ENCODE data around the gene MYO5B.

- TF ChIP-seq POLR2A (IDR thresholded peaks at IDR 0.05; ENCODE audit: low read depth, low read length) (no peak), NFE2L2 (IDR thresholded peaks at IDR 0.05; ENCODE audit: low read depth, low read length) (no peak), MXI1 (IDR thresholded peaks at IDR 0.05; ENCODE audit: borderline replicate concordance, low read depth, low read length) (no peak), FOS (IDR thresholded peaks at IDR 0.05; ENCODE audit: low read depth, low read length) (no peak), RAD21 (IDR thresholded peaks at IDR 0.05; ENCODE audit: low read length) (no peak), RFX5 (IDR thresholded peaks at IDR 0.05; ENCODE audit: low read depth, low read length) (no peak), MAZ (IDR thresholded peaks at IDR 0.05; ENCODE audit: borderline replicate concordance, low read depth, low read length) (no peak), RCOR1 (IDR thresholded peaks at IDR 0.05; ENCODE audit: insufficient replicate concordance, low read length) (no peak), MAFK (IDR thresholded peaks at IDR 0.05; ENCODE audit: low read depth, low read length) (no peak), CEBPB (IDR thresholded peaks at IDR 0.05; ENCODE audit: low read depth, low read length) (no peak), CHD1 (IDR thresholded peaks at IDR 0.05; ENCODE audit: low read depth, low read length) (no peak), ELK1 (IDR thresholded peaks at IDR 0.05; ENCODE audit: borderline replicate concordance, low read depth, low read length) (no peak)
- TF ChIP-seq, protein P1, sequence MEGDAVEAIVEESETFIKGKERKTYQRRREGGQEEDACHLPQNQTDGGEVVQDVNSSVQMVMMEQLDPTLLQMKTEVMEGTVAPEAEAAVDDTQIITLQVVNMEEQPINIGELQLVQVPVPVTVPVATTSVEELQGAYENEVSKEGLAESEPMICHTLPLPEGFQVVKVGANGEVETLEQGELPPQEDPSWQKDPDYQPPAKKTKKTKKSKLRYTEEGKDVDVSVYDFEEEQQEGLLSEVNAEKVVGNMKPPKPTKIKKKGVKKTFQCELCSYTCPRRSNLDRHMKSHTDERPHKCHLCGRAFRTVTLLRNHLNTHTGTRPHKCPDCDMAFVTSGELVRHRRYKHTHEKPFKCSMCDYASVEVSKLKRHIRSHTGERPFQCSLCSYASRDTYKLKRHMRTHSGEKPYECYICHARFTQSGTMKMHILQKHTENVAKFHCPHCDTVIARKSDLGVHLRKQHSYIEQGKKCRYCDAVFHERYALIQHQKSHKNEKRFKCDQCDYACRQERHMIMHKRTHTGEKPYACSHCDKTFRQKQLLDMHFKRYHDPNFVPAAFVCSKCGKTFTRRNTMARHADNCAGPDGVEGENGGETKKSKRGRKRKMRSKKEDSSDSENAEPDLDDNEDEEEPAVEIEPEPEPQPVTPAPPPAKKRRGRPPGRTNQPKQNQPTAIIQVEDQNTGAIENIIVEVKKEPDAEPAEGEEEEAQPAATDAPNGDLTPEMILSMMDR (conservative IDR thresholded peaks at IDR 0.05; ENCODE audit: low read depth, low read length): no peak
- TF ChIP-seq, protein P2, sequence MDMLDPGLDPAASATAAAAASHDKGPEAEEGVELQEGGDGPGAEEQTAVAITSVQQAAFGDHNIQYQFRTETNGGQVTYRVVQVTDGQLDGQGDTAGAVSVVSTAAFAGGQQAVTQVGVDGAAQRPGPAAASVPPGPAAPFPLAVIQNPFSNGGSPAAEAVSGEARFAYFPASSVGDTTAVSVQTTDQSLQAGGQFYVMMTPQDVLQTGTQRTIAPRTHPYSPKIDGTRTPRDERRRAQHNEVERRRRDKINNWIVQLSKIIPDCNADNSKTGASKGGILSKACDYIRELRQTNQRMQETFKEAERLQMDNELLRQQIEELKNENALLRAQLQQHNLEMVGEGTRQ (IDR thresholded peaks at IDR 0.05; ENCODE audit: low read depth, low read length): no peak
Observed at GRCh38 chr18:49838381-49838780, 356.6 kb downstream of the MYO5B start.

Data from IMR-90 (cell line).